ENCODE measurements around the gene GPX3. TPM values are rescaled to one million over a fixed set of nuclear protein-coding genes. Genes with fewer than 3 reads are reported as not detected.

GPX3 gene
- total and polyA plus RNA-seq, 2 of the 13 experiments (the other 11 are each of a cell fraction or from before 2014, with no cell fraction given): 33.8 to 1,892 TPM

DNA sequence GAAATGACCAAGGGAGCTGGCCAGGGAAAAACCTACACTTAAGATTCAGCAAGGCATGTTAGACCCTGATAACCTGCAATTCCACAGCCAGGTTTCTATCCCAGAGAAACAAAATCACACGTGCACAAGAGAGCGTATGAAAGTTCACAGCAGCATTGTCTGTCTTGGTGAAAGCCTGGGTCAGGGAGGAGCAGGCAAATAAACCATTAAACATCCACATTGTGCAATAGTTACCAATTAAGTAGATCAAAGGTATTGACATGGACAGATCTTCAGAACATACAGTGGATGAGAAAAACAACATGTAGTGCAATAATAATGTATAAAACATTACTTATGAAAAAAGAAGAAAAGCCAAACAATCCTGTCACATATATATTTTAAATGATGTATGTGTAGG is 15.9 kb upstream of the GPX3 start (continued):
- TF ChIP-seq ZNF788 (CRISPR knock-in tag; IDR thresholded peaks at IDR 0.05; ENCODE audit: borderline replicate concordance) (0 out of 2 replicates have a peak, but pooled peaks have one; percentile 38), RAD51 (IDR thresholded peaks at IDR 0.05; ENCODE audit: borderline replicate concordance) (no peak), ELF1 (CRISPR knock-in tag; IDR thresholded peaks at IDR 0.05) (no peak), REXO4 (CRISPR knock-in tag; IDR thresholded peaks at IDR 0.05; ENCODE audit: borderline replicate concordance) (no peak), FOXK1 (CRISPR knock-in tag; IDR thresholded peaks at IDR 0.05; ENCODE audit: borderline replicate concordance, low read depth) (no peak; the same call in 1 of the 2 replicates), ZNF564 (CRISPR knock-in tag; IDR thresholded peaks at IDR 0.05) (no peak), CBX5 (CRISPR knock-in tag; IDR thresholded peaks at IDR 0.05; ENCODE audit: borderline replicate concordance) (no peak), ZNF44 (CRISPR knock-in tag; IDR thresholded peaks at IDR 0.05) (no peak), ZNF746 (CRISPR knock-in tag; IDR thresholded peaks at IDR 0.05) (no peak), U2AF1 (optimal IDR thresholded peaks at IDR 0.05; ENCODE audit: low read depth, low read length) (no peak), DMAP1 (CRISPR knock-in tag; IDR thresholded peaks at IDR 0.05) (peak; percentile 43; the same call in 1 of the 2 replicates), ZZZ3 (CRISPR knock-in tag; IDR thresholded peaks at IDR 0.05; ENCODE audit: borderline replicate concordance) (no peak), SAP130 (CRISPR knock-in tag; IDR thresholded peaks at IDR 0.05; ENCODE audit: low read depth) (peak; percentile 72), NFE2L2 (IDR thresholded peaks at IDR 0.05; ENCODE audit: low read length) (no peak), KAT2B (IDR thresholded peaks at IDR 0.05; ENCODE audit: borderline replicate concordance, low read depth, low read length) (no peak), HNRNPL (IDR thresholded peaks at IDR 0.05; ENCODE audit: low read depth, low read length) (no peak), ZBTB38 (CRISPR knock-in tag; IDR thresholded peaks at IDR 0.05) (no peak), ZNF883 (CRISPR knock-in tag; IDR thresholded peaks at IDR 0.05; ENCODE audit: not compliant biosample characterization) (no peak)
- TF ChIP-seq, protein P1, sequence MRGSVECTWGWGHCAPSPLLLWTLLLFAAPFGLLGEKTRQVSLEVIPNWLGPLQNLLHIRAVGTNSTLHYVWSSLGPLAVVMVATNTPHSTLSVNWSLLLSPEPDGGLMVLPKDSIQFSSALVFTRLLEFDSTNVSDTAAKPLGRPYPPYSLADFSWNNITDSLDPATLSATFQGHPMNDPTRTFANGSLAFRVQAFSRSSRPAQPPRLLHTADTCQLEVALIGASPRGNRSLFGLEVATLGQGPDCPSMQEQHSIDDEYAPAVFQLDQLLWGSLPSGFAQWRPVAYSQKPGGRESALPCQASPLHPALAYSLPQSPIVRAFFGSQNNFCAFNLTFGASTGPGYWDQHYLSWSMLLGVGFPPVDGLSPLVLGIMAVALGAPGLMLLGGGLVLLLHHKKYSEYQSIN (CRISPR knock-in tag; IDR thresholded peaks at IDR 0.05; ENCODE audit: borderline replicate concordance): no peak
- TF ChIP-seq, protein P2, sequence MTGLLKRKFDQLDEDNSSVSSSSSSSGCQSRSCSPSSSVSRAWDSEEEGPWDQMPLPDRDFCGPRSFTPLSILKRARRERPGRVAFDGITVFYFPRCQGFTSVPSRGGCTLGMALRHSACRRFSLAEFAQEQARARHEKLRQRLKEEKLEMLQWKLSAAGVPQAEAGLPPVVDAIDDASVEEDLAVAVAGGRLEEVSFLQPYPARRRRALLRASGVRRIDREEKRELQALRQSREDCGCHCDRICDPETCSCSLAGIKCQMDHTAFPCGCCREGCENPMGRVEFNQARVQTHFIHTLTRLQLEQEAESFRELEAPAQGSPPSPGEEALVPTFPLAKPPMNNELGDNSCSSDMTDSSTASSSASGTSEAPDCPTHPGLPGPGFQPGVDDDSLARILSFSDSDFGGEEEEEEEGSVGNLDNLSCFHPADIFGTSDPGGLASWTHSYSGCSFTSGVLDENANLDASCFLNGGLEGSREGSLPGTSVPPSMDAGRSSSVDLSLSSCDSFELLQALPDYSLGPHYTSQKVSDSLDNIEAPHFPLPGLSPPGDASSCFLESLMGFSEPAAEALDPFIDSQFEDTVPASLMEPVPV (CRISPR knock-in tag; IDR thresholded peaks at IDR 0.05): no peak
- TF ChIP-seq, protein P3, sequence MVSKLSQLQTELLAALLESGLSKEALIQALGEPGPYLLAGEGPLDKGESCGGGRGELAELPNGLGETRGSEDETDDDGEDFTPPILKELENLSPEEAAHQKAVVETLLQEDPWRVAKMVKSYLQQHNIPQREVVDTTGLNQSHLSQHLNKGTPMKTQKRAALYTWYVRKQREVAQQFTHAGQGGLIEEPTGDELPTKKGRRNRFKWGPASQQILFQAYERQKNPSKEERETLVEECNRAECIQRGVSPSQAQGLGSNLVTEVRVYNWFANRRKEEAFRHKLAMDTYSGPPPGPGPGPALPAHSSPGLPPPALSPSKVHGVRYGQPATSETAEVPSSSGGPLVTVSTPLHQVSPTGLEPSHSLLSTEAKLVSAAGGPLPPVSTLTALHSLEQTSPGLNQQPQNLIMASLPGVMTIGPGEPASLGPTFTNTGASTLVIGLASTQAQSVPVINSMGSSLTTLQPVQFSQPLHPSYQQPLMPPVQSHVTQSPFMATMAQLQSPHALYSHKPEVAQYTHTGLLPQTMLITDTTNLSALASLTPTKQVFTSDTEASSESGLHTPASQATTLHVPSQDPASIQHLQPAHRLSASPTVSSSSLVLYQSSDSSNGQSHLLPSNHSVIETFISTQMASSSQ (IDR thresholded peaks at IDR 0.05; ENCODE audit: low read depth): peak; percentile 78
- TF ChIP-seq, protein P3 (CRISPR knock-in tag; IDR thresholded peaks at IDR 0.05; ENCODE audit: borderline replicate concordance): no peak
- TF ChIP-seq, protein P4, sequence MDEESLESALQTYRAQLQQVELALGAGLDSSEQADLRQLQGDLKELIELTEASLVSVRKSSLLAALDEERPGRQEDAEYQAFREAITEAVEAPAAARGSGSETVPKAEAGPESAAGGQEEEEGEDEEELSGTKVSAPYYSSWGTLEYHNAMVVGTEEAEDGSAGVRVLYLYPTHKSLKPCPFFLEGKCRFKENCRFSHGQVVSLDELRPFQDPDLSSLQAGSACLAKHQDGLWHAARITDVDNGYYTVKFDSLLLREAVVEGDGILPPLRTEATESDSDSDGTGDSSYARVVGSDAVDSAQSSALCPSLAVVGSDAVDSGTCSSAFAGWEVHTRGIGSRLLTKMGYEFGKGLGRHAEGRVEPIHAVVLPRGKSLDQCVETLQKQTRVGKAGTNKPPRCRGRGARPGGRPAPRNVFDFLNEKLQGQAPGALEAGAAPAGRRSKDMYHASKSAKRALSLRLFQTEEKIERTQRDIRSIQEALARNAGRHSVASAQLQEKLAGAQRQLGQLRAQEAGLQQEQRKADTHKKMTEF (CRISPR knock-in tag; IDR thresholded peaks at IDR 0.05): no peak
